NCI-H2227 (cell line): ENCODE results near the gene RICTOR.
A peak's percentile ranks its signal among the peaks of the same experiment; 100 is the strongest.

ENCODE experiments used
- DNase-seq: peaks from one replicate; lab custom pipeline; 2025; ENCODE audit not compliant: unreplicated experiment; lab: John Stamatoyannopoulos, UW

RICTOR gene

DNA sequence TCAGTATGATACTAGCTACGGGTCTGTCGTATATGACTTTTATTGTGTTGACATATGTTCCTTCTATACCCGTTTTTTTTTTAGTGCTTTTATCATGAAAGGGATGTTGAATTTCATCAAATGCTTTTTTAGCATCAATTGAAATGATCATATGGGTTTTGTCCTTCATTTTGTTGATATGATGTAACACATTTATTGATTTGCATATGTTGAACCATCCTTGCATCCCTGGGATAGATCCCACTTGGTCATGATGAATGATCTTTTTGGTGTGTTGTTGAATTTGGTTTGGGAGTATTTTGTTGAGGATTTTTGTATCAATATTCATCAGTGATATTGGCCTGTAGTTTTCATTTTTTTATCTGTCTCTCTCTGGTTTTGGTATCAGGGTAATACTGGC, 177.4 kb downstream of the RICTOR start:
- DNase-seq: no peak

DNA sequence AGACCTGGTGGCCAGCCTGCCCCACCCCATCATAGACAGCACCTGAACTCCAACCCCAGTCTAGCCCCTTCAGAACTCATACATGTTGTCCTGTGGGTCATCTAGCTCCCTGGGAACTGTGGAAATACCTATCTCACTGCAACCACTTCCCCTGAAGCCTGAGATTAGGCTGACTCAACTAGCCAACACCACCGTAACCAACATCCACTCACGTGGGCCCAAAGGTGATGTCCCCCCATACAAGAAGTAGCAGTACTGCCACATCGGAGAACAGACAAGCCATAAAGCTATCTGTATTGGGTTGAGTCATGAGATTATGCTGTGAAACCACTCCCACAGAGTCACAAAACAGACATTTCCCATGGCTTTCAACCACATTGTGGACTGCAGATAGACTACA, 181.8 kb downstream of the RICTOR start:
- no peak for DNase-seq

DNA sequence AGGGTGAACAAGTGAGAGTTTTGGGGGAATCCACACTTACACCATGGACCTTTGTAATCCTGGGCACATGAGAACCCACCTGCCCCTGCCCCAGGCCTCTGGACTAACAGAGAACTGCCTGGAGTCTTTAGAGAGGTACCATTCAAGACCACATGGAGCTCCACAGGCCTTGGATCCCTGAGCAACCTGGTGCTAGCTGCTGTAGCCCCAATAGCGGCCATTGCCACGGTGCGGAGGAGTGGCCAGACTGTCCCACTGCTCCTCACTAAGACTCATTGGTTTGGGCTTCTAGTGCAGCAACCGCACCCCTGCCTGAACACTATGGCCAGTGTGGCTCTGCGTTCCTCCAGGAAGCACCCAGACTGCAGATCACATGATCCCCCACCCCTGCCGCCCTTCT, 182.6 kb downstream of the RICTOR start:
- DNase-seq: no peak

DNA sequence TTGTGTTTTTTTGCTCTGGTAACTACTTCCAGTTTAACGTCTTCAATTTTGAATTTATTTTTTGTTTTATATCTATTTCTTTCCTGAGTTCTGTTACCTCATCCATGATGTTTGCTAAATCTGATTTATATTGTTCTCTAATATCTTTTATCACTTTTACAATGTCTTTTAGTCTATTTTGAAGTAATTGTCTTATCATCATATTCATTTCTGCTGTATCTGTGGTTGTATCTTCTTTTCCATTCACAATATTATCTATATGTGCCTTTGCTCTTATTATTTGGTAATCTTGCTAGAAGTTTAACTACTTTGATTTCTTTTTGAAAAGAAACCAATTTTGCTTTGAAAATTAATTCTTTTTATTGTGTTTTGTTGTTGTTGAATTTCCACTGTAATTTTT, 184.8 kb downstream of the RICTOR start:
- DNase-seq: no peak

DNA sequence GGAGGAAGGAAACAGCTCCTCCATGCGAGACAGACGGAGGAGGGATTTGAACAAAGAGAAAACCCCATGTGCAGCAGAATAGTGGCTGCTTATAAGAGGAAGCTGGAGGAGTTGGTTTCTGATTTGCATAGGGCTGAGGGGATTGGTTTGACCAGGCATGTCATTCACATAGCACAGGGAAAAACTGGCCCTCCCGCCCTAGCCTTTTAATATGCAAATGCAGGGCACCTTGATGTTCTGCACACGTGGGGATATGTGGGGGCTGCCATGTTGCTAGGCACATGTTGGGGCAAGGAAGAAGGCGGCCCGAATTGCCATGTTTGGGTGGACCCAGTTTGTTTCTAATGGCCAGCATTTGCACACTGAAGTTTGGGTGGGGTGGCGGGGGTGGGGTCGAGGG, 186.2 kb downstream of the RICTOR start:
- DNase-seq: peak; percentile 11
